ENCODE measurements around the gene PADI1. TPM values are rescaled to one million over a fixed set of nuclear protein-coding genes. Genes with fewer than 3 reads are reported as not detected.

PADI1 gene
- polyA plus RNA-seq, 1 of the 3 experiments (the other 2 are of a cell fraction): 0.26 TPM

DNA sequence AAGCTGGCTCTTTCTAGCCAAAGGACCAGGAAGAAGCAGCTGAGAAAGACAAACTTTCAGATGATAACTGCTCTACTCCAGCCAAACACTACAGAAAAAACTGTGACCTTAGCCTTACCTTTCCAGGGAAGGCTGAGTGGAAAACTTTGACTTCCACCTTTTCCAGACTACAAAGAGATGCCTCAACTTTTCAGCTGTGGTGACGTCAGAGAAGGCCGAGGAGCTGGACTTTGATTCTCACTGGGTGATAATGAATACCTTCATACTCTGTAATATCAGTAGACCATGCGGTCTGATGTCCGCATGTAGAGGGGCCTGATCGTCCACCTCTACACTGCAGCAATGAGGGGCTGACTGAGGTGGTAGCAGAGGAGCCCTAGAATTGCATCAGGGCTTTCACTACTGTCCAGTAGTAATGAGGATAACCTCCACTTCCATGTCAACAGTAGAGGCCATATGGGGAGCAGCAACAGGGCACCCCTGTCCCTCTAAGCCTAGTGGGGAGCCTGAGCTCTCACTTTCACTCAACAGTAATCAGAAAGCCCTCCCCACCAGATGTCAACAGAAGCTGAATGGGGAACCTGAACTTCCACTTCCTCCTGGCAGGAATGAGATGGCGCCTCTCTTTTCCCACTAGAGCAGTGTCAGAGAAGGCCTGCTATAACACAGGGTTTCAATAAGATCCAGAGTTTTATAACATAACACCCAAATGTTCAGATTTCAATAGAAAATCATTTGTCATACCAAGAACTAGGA lies 28.4 kb upstream of the PADI1 start:
- Histone ChIP-seq H4K20me1 (ENCODE audit: insufficient read depth) (no peaks in the 10 kb centered on the region), H3K4me3 (ENCODE audit: low read depth in 2 of 2, low read length in 1 of 2) (no peak overlapping the region), H3K9me3 (peaks cover 7% of the 10 kb centered on the region; the same call in 1 of the 2 replicates), H3K79me2 (ENCODE audit: insufficient read depth) (no peaks in the 10 kb centered on the region), H3K27ac (ENCODE audit: low read depth in 2 of 2, low read length in 1 of 2) (no peak overlapping the region), H2AFZ (ENCODE audit: low read depth) (peak overlapping the region; percentile 39; the same call in 1 of the 2 replicates), H3K4me2 (no peak overlapping the region), H3K36me3 (replicated peaks in 1 of 2; ENCODE audit: control insufficient read depth in 1 of 2, insufficient read depth in 2 of 2, low read length in 1 of 2) (no peaks in the 10 kb centered on the region), H3F3A (replicated peaks; ENCODE audit: insufficient read depth) (peaks cover 7% of the 10 kb centered on the region), H3K27me3 (ENCODE audit: insufficient read depth) (no peaks in the 10 kb centered on the region), H3K9ac (no peak overlapping the region), H3K4me1 (ENCODE audit: control insufficient read depth in 1 of 2, insufficient read depth in 2 of 2, low read depth in 1 of 2, low read length in 1 of 2) (no peaks in the 10 kb centered on the region), H3K9me2 (no peaks in the 10 kb centered on the region)
- ChIA-PET POLR2A (no interaction called here), CTCF (interaction anchor here (1.0 to 2.6 kb wide), 2 partner anchors 12 to 51 kb away, joined by 4 to 8 read pairs; no protein-coding TSS in a partner anchor)
- 96% methylated on average over 6 of the region's 6 CpGs for WGBS (ENCODE audit: low lambda C conversion rate)
- no peak for DNase-seq
- no peak for TF ChIP-seq MEF2A (IDR thresholded peaks at IDR 0.05; ENCODE audit: borderline replicate concordance, low read depth)
- TF ChIP-seq GATA2 (CRISPR knock-in tag; IDR thresholded peaks at IDR 0.05): no peak
- TF ChIP-seq, protein P1, sequence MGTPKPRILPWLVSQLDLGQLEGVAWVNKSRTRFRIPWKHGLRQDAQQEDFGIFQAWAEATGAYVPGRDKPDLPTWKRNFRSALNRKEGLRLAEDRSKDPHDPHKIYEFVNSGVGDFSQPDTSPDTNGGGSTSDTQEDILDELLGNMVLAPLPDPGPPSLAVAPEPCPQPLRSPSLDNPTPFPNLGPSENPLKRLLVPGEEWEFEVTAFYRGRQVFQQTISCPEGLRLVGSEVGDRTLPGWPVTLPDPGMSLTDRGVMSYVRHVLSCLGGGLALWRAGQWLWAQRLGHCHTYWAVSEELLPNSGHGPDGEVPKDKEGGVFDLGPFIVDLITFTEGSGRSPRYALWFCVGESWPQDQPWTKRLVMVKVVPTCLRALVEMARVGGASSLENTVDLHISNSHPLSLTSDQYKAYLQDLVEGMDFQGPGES (IDR thresholded peaks at IDR 0.05; ENCODE audit: low read depth, low read length): no peak
- TF ChIP-seq SIN3A (IDR thresholded peaks at IDR 0.05; ENCODE audit: borderline replicate concordance, low read depth, low read length): no peak
- TF ChIP-seq POLR2AphosphoS5 (IDR thresholded peaks at IDR 0.05; ENCODE audit: low read depth, low read length): no peak
- TF ChIP-seq CHD2 (IDR thresholded peaks at IDR 0.05; ENCODE audit: low read length, partially characterized antibody): no peak
- no peak for TF ChIP-seq EZH2phosphoT487 (IDR thresholded peaks at IDR 0.05; ENCODE audit: borderline replicate concordance, low read depth)
- no peak for TF ChIP-seq RCOR1 (IDR thresholded peaks at IDR 0.05; ENCODE audit: low read length)
- no peak for TF ChIP-seq GABPA (IDR thresholded peaks at IDR 0.05; ENCODE audit: low read depth)
- TF ChIP-seq NRF1 (IDR thresholded peaks at IDR 0.05; ENCODE audit: low read depth, low read length): no peak
- TF ChIP-seq ELF1 (IDR thresholded peaks at IDR 0.05): no peak
- TF ChIP-seq, protein P2, sequence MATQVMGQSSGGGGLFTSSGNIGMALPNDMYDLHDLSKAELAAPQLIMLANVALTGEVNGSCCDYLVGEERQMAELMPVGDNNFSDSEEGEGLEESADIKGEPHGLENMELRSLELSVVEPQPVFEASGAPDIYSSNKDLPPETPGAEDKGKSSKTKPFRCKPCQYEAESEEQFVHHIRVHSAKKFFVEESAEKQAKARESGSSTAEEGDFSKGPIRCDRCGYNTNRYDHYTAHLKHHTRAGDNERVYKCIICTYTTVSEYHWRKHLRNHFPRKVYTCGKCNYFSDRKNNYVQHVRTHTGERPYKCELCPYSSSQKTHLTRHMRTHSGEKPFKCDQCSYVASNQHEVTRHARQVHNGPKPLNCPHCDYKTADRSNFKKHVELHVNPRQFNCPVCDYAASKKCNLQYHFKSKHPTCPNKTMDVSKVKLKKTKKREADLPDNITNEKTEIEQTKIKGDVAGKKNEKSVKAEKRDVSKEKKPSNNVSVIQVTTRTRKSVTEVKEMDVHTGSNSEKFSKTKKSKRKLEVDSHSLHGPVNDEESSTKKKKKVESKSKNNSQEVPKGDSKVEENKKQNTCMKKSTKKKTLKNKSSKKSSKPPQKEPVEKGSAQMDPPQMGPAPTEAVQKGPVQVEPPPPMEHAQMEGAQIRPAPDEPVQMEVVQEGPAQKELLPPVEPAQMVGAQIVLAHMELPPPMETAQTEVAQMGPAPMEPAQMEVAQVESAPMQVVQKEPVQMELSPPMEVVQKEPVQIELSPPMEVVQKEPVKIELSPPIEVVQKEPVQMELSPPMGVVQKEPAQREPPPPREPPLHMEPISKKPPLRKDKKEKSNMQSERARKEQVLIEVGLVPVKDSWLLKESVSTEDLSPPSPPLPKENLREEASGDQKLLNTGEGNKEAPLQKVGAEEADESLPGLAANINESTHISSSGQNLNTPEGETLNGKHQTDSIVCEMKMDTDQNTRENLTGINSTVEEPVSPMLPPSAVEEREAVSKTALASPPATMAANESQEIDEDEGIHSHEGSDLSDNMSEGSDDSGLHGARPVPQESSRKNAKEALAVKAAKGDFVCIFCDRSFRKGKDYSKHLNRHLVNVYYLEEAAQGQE (IDR thresholded peaks at IDR 0.05; ENCODE audit: low read depth, low read length): no peak
- TF ChIP-seq RFX5 (IDR thresholded peaks at IDR 0.05; ENCODE audit: low read length): no peak
- no peak for TF ChIP-seq YY1 (IDR thresholded peaks at IDR 0.05; ENCODE audit: low read depth)
- TF ChIP-seq FOSL2 (IDR thresholded peaks at IDR 0.05; ENCODE audit: borderline replicate concordance, low read depth): no peak
- TF ChIP-seq TCF12 (IDR thresholded peaks at IDR 0.05): no peak

All from SK-N-SH (cell line).